Measurements from ENCODE around the gene RBBP7.

RBBP7 gene

GRCh38 chrX:16848541-16848940 lies 21.6 kb downstream of the RBBP7 start:
- Histone ChIP-seq H3K9ac (ENCODE audit: low read length) (no peak overlapping the region), H3K4me2 (ENCODE audit: low read depth, low read length, poor library complexity, severe bottlenecking) (no peak overlapping the region), H3F3A (ENCODE audit: insufficient read depth) (peaks cover 22% of the 10 kb centered on the region; the same call in 1 of the 2 replicates), H3K9me2 (replicated peaks; ENCODE audit: insufficient read depth, low read length) (no peaks in the 10 kb centered on the region), H4K20me1 (ENCODE audit: low read depth, low read length) (no peaks in the 10 kb centered on the region), H3K36me3 (ENCODE audit: low read length) (peaks cover 16% of the 10 kb centered on the region), H3K79me2 (ENCODE audit: insufficient read depth, low read length) (no peaks in the 10 kb centered on the region), H3K27ac (ENCODE audit: low read depth, low read length) (no peak overlapping the region), H3K4me3 (ENCODE audit: insufficient read depth, low read length, poor library complexity, severe bottlenecking) (no peak overlapping the region), H3K9me3 (ENCODE audit: insufficient read depth, low read length) (no peaks in the 10 kb centered on the region), H3K27me3 (ENCODE audit: low read length) (no peaks in the 10 kb centered on the region), H2AFZ (ENCODE audit: low read depth, low read length, severe bottlenecking) (no peak overlapping the region)
- TF ChIP-seq CTCF (IDR thresholded peaks at IDR 0.05; ENCODE audit: insufficient read depth, low read length, poor library complexity, severe bottlenecking) = no peak
- TF ChIP-seq EZH2phosphoT487 (conservative IDR thresholded peaks at IDR 0.05; ENCODE audit: low read length) = no peak

- Histone ChIP-seq H3K4me2 (ENCODE audit: low read depth, low read length, poor library complexity, severe bottlenecking) (no peak overlapping the region), H3K9me2 (replicated peaks; ENCODE audit: insufficient read depth, low read length) (no peaks in the 10 kb centered on the region), H3K79me2 (ENCODE audit: insufficient read depth, low read length) (no peaks in the 10 kb centered on the region), H3K27ac (ENCODE audit: low read depth, low read length) (no peak overlapping the region), H3K36me3 (ENCODE audit: low read length) (peaks cover 12% of the 10 kb centered on the region; the same call in 1 of the 2 replicates), H2AFZ (ENCODE audit: low read depth, low read length, severe bottlenecking) (no peak overlapping the region), H3K4me3 (ENCODE audit: insufficient read depth, low read length, poor library complexity, severe bottlenecking) (no peak overlapping the region), H3K27me3 (ENCODE audit: low read length) (no peaks in the 10 kb centered on the region), H3K9me3 (ENCODE audit: insufficient read depth, low read length) (no peaks in the 10 kb centered on the region), H3K9ac (ENCODE audit: low read length) (no peak overlapping the region), H4K20me1 (ENCODE audit: low read depth, low read length) (no peaks in the 10 kb centered on the region), H3F3A (ENCODE audit: insufficient read depth) (peaks cover 35% of the 10 kb centered on the region; the same call in 1 of the 2 replicates)
- TF ChIP-seq EZH2phosphoT487 (conservative IDR thresholded peaks at IDR 0.05; ENCODE audit: low read length) = no peak
- TF ChIP-seq CTCF (IDR thresholded peaks at IDR 0.05; ENCODE audit: insufficient read depth, low read length, poor library complexity, severe bottlenecking) = no peak
These were observed 24.5 kb downstream of the RBBP7 start for GRCh38 chrX:16845686-16846085.

GRCh38 chrX:16843208-16843909 lies 26.8 kb downstream of the RBBP7 start:
- Histone ChIP-seq H3K4me3 (ENCODE audit: insufficient read depth, low read length, poor library complexity, severe bottlenecking) (no peak overlapping the region), H3K79me2 (ENCODE audit: insufficient read depth, low read length) (no peaks in the 10 kb centered on the region), H3K9me2 (replicated peaks; ENCODE audit: insufficient read depth, low read length) (no peaks in the 10 kb centered on the region), H3K36me3 (ENCODE audit: low read length) (peaks cover 12% of the 10 kb centered on the region; the same call in 1 of the 2 replicates), H3K4me2 (ENCODE audit: low read depth, low read length, poor library complexity, severe bottlenecking) (no peak overlapping the region), H3K9ac (ENCODE audit: low read length) (no peak overlapping the region), H3K9me3 (ENCODE audit: insufficient read depth, low read length) (no peaks in the 10 kb centered on the region), H2AFZ (ENCODE audit: low read depth, low read length, severe bottlenecking) (no peak overlapping the region), H3K27ac (ENCODE audit: low read depth, low read length) (no peak overlapping the region), H3F3A (ENCODE audit: insufficient read depth) (peaks cover 35% of the 10 kb centered on the region; the same call in 1 of the 2 replicates), H3K27me3 (ENCODE audit: low read length) (no peaks in the 10 kb centered on the region), H4K20me1 (ENCODE audit: low read depth, low read length) (no peaks in the 10 kb centered on the region)
- TF ChIP-seq EZH2phosphoT487 (conservative IDR thresholded peaks at IDR 0.05; ENCODE audit: low read length) = no peak
- no peak for TF ChIP-seq CTCF (IDR thresholded peaks at IDR 0.05; ENCODE audit: insufficient read depth, low read length, poor library complexity, severe bottlenecking)

All from SU-DHL-6 (cell line).